Neural cell (in vitro differentiated cells): ENCODE measurements around the gene DCTD.

Experiments
- EP300 ChIP-seq: fragments of 450-650 bp; conservative IDR thresholded peaks from 2 replicates; pipeline ENCODE4 v1.6.1; 2014; ENCODE audit warnings: antibody characterized with exemption, mild to moderate bottlenecking, moderate library complexity; ENCODE audit not compliant: poor library complexity, severe bottlenecking
- EZH2 ChIP-seq: fragments of 200-600, 300-800 bp; shearing (Covaris generic), sonication (generic); IDR thresholded peaks from 2 replicates; pipeline ENCODE4 v1.6.1; 2014; ENCODE audit warnings: antibody characterized with exemption, low read length, borderline replicate concordance, mild to moderate bottlenecking; ENCODE audit not compliant: insufficient read depth, poor library complexity, severe bottlenecking
- RAD21 ChIP-seq: fragments of 450-650 bp; conservative IDR thresholded peaks from 2 replicates; pipeline ENCODE4 v1.6.1; 2014; ENCODE audit warnings: antibody characterized with exemption, mild to moderate bottlenecking, moderate library complexity
- TF ChIP-seq, protein P1 (sequence below): fragments of 450-650 bp; IDR thresholded peaks from 2 replicates; pipeline ENCODE4 v1.5.1; 2014; ENCODE audit warnings: antibody characterized with exemption, mild to moderate bottlenecking, moderate library complexity; ENCODE audit not compliant: poor library complexity, severe bottlenecking

DNA sequence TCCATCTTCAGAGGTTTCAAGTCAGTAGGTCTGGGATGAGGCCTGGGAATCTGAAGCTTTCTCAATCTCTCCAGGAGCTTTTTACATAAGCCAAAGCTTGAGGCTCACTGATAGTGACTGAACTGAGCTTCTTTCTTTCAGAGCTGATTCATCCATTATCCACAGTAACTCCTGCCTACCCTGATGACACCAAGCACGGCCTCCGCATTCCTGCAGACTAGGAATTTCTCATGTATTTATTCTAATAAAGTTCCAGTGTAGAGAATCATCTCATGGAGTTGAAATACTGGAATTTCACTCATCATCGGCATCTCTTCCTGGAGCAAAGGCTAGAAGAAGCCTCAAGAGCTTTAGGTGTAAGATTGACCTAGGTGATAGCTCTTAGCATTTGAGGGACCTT, 12.1 kb upstream of the DCTD start:
- TF ChIP-seq, protein P1, sequence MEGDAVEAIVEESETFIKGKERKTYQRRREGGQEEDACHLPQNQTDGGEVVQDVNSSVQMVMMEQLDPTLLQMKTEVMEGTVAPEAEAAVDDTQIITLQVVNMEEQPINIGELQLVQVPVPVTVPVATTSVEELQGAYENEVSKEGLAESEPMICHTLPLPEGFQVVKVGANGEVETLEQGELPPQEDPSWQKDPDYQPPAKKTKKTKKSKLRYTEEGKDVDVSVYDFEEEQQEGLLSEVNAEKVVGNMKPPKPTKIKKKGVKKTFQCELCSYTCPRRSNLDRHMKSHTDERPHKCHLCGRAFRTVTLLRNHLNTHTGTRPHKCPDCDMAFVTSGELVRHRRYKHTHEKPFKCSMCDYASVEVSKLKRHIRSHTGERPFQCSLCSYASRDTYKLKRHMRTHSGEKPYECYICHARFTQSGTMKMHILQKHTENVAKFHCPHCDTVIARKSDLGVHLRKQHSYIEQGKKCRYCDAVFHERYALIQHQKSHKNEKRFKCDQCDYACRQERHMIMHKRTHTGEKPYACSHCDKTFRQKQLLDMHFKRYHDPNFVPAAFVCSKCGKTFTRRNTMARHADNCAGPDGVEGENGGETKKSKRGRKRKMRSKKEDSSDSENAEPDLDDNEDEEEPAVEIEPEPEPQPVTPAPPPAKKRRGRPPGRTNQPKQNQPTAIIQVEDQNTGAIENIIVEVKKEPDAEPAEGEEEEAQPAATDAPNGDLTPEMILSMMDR: no peak
- TF ChIP-seq EZH2: no peak
- no peak for TF ChIP-seq RAD21
- TF ChIP-seq EP300: no peak
